SH-SY5Y (cell line): ENCODE results near the gene C16orf87.

Experiments used
- GATA2 ChIP-seq: IDR thresholded peaks from 2 replicates; pipeline ENCODE4 v1.6.1; 2011; ENCODE audit warnings: mild to moderate bottlenecking, low read depth, low read length
- GATA3 ChIP-seq: IDR thresholded peaks from 2 replicates; pipeline ENCODE4 v1.6.1; 2011; ENCODE audit warnings: low read depth, mild to moderate bottlenecking, low read length, moderate library complexity

DNA sequence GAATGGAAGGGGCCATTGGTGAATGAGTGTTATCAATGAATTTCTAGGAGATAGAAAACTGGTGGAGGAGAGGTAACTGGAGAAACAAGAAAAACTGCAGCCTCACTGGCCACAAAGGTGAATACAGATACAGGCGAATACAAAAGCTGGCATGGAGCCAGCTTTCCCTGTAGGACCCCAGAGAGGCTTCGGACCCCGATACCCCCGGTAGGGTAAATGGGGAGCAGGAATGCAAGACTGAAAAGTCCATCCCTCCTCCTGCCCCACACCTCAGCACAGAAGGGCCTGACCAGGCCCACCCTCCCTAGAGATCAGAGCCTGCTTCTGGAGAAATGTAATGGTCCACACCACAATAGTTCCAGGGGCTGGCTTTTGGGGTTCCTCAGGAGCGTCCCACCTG is 78.0 kb downstream of the C16orf87 start:
- no peak for TF ChIP-seq GATA2
- TF ChIP-seq GATA3, result no peak
